ENCODE measurements around the gene KCNN4. TPM values are rescaled to one million over a fixed set of nuclear protein-coding genes. Genes with fewer than 3 reads are reported as not detected.

KCNN4 gene
- total RNA-seq, 1 experiment from 2014 or later = 0.26 TPM

DNA sequence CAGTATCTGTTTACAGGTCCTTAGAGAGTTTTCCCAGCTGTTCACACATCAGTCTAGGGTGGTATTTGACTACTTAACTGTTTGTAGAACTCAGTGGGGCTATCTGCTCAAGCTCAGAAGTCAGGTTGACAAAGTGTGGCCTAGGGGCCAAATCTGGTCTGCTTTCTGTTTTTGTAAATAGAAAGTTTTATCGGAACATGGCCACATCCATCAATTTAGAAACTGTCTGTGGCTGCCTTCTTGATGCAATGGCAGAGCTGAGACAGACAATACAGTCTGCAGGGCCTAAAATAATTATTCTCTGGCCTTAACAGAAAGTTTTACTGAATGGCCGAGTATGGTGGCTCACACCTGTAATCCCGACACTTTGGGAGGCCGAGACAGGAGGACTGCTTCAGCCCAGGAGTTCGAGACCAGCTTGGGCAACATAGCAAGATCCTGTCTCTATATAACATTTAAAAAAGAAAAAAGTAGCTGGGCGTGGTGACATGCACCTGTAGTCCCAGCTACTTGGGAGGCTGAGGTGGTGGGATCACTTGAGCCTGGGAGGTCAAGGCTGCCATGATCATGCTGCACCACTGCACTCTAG lies 28.4 kb downstream of the KCNN4 start:
- H2BK5ac ChIP-seq (ENCODE audit: insufficient read length, low read length) = no peak overlapping the region
- Mint-ChIP-seq H3K4me1 (peaks cover 12 to 21% of the 10 kb centered on the region in 2 experiments), H3K9me3 (no peaks in the 10 kb centered on the region; a peak in 2 of 5 replicates), H3K27me3 (ENCODE audit: low read depth) (no peaks in the 10 kb centered on the region), H3K27ac (no peak overlapping the region), H3K36me3 (ENCODE audit: insufficient read depth in 1 of 3, low read depth in 3 of 3) (peaks cover 17 to 51% (median 41%) of the 10 kb centered on the region in 3 experiments), H3K4me3 (no peak overlapping the region)
- no peaks in the 10 kb centered on the region for H3K79me1 ChIP-seq (ENCODE audit: insufficient read depth, low read depth, low read length, poor library complexity, severe bottlenecking)
- no peak overlapping the region for H3K4me2 ChIP-seq (ENCODE audit: insufficient read depth, insufficient read length, low read length)
- H3K14ac ChIP-seq (ENCODE audit: insufficient read depth, low read length) = no peak overlapping the region
- no peak overlapping the region for H2AK5ac ChIP-seq (ENCODE audit: insufficient read length, low read length)
- H3K9me3 ChIP-seq (ENCODE audit: control insufficient read depth, low read depth, low read length) = no peaks in the 10 kb centered on the region
- no peak overlapping the region for H3K9ac ChIP-seq (ENCODE audit: extremely low read depth, insufficient read length, low read length)
- no peak overlapping the region for H3K4ac ChIP-seq (ENCODE audit: low read depth, low read length)
- H2BK120ac ChIP-seq (ENCODE audit: low read depth, low read length, poor library complexity, severe bottlenecking) = no peak overlapping the region
- H4K20me1 ChIP-seq (ENCODE audit: control insufficient read depth, insufficient read depth, insufficient read length) = no peaks in the 10 kb centered on the region
- no peak overlapping the region for H2BK12ac ChIP-seq (ENCODE audit: insufficient read length, low read depth, low read length)
- H4K91ac ChIP-seq (ENCODE audit: insufficient read length, low read depth, low read length) = no peak overlapping the region
- no CpG with 5 or more reads among the region's 6 CpGs for WGBS (ENCODE audit: extremely low coverage, insufficient read length, low lambda C conversion rate)
- H4K8ac ChIP-seq (replicated peaks; ENCODE audit: insufficient read length, low read depth, low read length) = no peak overlapping the region
- no peak overlapping the region for H2AFZ ChIP-seq (ENCODE audit: low read length)
- no peaks in the 10 kb centered on the region for H3K4me1 ChIP-seq (ENCODE audit: insufficient read depth, low read length)
- H2BK15ac ChIP-seq (ENCODE audit: low read depth, low read length) = no peak overlapping the region
- H2BK20ac ChIP-seq (ENCODE audit: low read depth, low read length, poor library complexity, severe bottlenecking) = no peak overlapping the region
- no peak overlapping the region for H3T11ph ChIP-seq (ENCODE audit: low read length)
- H3K18ac ChIP-seq (ENCODE audit: insufficient read length, low read depth, low read length) = no peak overlapping the region
- H3K27ac ChIP-seq (ENCODE audit: insufficient read length, low read depth, low read length) = no peak overlapping the region
- no peak overlapping the region for H3K56ac ChIP-seq (ENCODE audit: insufficient read length, low read depth, low read length)
- no peaks in the 10 kb centered on the region for H3K27me3 ChIP-seq (ENCODE audit: insufficient read depth, low read length)
- no peak overlapping the region for H4K5ac ChIP-seq (ENCODE audit: insufficient read length, low read depth, low read length)
- 0 out of 2 replicates have a peak, but pooled peaks cover 3% of the 10 kb centered on the region for H3K79me2 ChIP-seq (ENCODE audit: insufficient read depth, low read length)
- no peak overlapping the region for H3K23ac ChIP-seq (ENCODE audit: insufficient read length, low read depth, low read length)
- TF ChIP-seq, protein P1, sequence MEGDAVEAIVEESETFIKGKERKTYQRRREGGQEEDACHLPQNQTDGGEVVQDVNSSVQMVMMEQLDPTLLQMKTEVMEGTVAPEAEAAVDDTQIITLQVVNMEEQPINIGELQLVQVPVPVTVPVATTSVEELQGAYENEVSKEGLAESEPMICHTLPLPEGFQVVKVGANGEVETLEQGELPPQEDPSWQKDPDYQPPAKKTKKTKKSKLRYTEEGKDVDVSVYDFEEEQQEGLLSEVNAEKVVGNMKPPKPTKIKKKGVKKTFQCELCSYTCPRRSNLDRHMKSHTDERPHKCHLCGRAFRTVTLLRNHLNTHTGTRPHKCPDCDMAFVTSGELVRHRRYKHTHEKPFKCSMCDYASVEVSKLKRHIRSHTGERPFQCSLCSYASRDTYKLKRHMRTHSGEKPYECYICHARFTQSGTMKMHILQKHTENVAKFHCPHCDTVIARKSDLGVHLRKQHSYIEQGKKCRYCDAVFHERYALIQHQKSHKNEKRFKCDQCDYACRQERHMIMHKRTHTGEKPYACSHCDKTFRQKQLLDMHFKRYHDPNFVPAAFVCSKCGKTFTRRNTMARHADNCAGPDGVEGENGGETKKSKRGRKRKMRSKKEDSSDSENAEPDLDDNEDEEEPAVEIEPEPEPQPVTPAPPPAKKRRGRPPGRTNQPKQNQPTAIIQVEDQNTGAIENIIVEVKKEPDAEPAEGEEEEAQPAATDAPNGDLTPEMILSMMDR (conservative IDR thresholded peaks at IDR 0.05) = no peak
- no peak for DNase-seq
- peaks cover 12% of the 10 kb centered on the region for H3K23me2 ChIP-seq (ENCODE audit: insufficient read length, low read depth, low read length, poor library complexity, severe bottlenecking)
